ENCODE results near the gene ODR4. TPM values are rescaled to one million over a fixed set of nuclear protein-coding genes. Genes with fewer than 3 reads are reported as not detected.
"Not testable (repeated sequence)": the region's sequence is repeated elsewhere in the genome, so short reads cannot be mapped to it uniquely, and the experiment has no call there.

Gene ODR4
- total RNA-seq, 1 donor from 2014 or later: 9.3 TPM

- Histone ChIP-seq H3K4me1 (no peaks in the 10 kb centered on the region), H3K9me3 (no peaks in the 10 kb centered on the region), H3K4me3 (no peak overlapping the region), H3K27me3 (no peaks in the 10 kb centered on the region), H3K36me3 (peaks cover 14 to 96% of the 10 kb centered on the region in 2 donors), H3K27ac (no peak overlapping the region)
- intact Hi-C loops (cut with DNase I): no loop called here
- TF ChIP-seq, protein P1, sequence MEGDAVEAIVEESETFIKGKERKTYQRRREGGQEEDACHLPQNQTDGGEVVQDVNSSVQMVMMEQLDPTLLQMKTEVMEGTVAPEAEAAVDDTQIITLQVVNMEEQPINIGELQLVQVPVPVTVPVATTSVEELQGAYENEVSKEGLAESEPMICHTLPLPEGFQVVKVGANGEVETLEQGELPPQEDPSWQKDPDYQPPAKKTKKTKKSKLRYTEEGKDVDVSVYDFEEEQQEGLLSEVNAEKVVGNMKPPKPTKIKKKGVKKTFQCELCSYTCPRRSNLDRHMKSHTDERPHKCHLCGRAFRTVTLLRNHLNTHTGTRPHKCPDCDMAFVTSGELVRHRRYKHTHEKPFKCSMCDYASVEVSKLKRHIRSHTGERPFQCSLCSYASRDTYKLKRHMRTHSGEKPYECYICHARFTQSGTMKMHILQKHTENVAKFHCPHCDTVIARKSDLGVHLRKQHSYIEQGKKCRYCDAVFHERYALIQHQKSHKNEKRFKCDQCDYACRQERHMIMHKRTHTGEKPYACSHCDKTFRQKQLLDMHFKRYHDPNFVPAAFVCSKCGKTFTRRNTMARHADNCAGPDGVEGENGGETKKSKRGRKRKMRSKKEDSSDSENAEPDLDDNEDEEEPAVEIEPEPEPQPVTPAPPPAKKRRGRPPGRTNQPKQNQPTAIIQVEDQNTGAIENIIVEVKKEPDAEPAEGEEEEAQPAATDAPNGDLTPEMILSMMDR (IDR thresholded peaks at IDR 0.05): no peak
- TF ChIP-seq POLR2AphosphoS5 (IDR thresholded peaks at IDR 0.05; ENCODE audit: insufficient read depth in 1 of 2, low read depth in 1 of 2): no peak
- no peak for TF ChIP-seq POLR2A (IDR thresholded peaks at IDR 0.05)
- DNase-seq (ENCODE audit: extremely low spot score in 2 of 2): no peak
Measured at GRCh38 chr1:186340772-186341171, 34.9 kb upstream of the ODR4 start.

DNA sequence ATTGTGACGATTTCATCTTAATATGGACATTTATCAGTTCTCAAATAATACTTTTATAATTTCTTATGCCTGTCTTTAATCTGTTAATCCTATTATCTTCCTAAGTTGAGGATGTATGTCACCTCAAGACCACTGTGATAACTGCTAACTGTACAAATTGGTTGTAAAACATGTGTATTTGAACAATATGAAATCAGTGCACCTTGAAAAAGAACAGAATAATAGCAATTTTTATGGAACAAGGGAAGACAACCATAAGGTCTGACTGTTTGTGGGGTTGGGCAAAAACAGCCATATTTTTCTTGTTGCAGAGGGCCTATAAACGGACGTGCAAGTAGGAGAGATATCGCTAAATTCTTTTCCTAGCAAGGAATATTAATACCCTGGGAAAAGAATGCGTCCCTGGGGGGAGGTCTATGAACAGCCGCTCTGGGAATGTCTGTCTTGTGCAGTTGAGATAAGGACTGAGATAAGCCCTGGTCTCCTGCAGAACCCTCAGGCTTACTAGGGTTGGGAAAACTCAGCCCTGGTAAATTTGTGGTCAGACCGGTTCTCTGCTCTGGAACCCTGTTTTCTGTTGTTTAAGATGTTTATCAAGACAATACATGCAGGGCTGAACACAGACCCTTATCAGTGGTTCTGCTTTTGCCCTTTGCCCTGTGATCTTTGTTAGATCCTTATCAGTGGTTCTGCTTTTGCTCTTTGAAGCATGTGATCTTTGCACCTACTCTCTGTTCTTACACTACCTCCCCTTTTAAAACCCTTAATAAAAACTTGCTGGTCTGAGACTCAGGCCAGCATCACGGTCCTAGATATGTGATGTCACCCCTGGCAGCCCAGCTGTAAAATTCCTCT, 27.6 kb upstream of the ODR4 start:
- H3K9me3 ChIP-seq; intact Hi-C loops (cut with DNase I); H3K4me3 ChIP-seq; DNase-seq (ENCODE audit: extremely low spot score in 2 of 2); H3K4me1 ChIP-seq; H3K27me3 ChIP-seq; H3K27ac ChIP-seq: not testable (repeated sequence)
- H3K36me3 ChIP-seq: peaks cover 12 to 93% of the 10 kb centered on the region in 2 donors

GRCh38 chr1:186374303-186375151, 1.1 kb upstream of the ODR4 start:
- H3K4me3 ChIP-seq: peak overlapping the region; percentile 54 to 94
- peaks cover 43% of the 10 kb centered on the region for H3K4me1 ChIP-seq
- peaks cover 0 to 15% of the 10 kb centered on the region in 2 donors for H3K36me3 ChIP-seq
- no peaks in the 10 kb centered on the region for H3K9me3 ChIP-seq
- intact Hi-C loops (cut with DNase I): no loop called here
- H3K27me3 ChIP-seq: no peaks in the 10 kb centered on the region
- TF ChIP-seq POLR2A (IDR thresholded peaks at IDR 0.05) (no peak), POLR2AphosphoS5 (IDR thresholded peaks at IDR 0.05; ENCODE audit: insufficient read depth in 1 of 2, low read depth in 1 of 2) (no peak)
- TF ChIP-seq, protein P1 (IDR thresholded peaks at IDR 0.05): no peak
- DNase-seq (ENCODE audit: extremely low spot score in 2 of 2): no peak
- H3K27ac ChIP-seq: peak overlapping the region; percentile 98

DNA sequence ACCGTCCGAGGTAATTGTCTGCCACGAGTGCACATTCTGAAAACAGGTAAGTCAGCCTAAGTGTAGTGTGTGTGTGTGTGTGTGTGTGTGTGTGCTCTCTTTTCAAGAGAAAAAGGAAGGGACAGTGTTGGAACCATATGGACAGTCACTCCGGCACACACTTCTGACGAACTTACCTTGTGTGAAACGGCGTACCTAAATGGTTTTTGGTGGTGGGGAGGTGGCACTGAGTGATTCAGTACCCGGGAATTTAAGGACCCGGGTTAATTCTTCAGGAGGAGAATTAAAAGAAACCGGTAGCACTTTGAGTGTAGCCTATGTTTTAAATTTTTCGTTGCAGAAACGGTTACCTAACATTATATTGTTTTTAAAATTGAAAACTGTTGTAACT, 286 bp downstream of the ODR4 start:
- Histone ChIP-seq H3K27ac (peak overlapping the region; percentile 98), H3K4me1 (peaks cover 43% of the 10 kb centered on the region), H3K27me3 (no peaks in the 10 kb centered on the region), H3K36me3 (peaks cover 0 to 20% of the 10 kb centered on the region in 2 donors), H3K9me3 (no peaks in the 10 kb centered on the region), H3K4me3 (peak overlapping the region; percentile 54 to 94)
- intact Hi-C loops (cut with DNase I): no loop called here
- no peak for DNase-seq (ENCODE audit: extremely low spot score in 2 of 2)
- TF ChIP-seq, protein P1 (IDR thresholded peaks at IDR 0.05): no peak
- TF ChIP-seq POLR2AphosphoS5 (IDR thresholded peaks at IDR 0.05; ENCODE audit: insufficient read depth in 1 of 2, low read depth in 1 of 2) (no peak), POLR2A (IDR thresholded peaks at IDR 0.05) (no peak)

- no peaks in the 10 kb centered on the region for H3K4me1 ChIP-seq
- intact Hi-C loops (cut with DNase I): no loop called here
- DNase-seq (ENCODE audit: extremely low spot score in 2 of 2): no peak
- H3K4me3 ChIP-seq: no peak overlapping the region
- peaks cover 0 to 44% of the 10 kb centered on the region in 2 donors for H3K36me3 ChIP-seq
- no peaks in the 10 kb centered on the region for H3K27me3 ChIP-seq
- no peaks in the 10 kb centered on the region for H3K9me3 ChIP-seq
- TF ChIP-seq, protein P1 (IDR thresholded peaks at IDR 0.05): no peak
- TF ChIP-seq POLR2AphosphoS5 (IDR thresholded peaks at IDR 0.05; ENCODE audit: insufficient read depth in 1 of 2, low read depth in 1 of 2): no peak
- no peak for TF ChIP-seq POLR2A (IDR thresholded peaks at IDR 0.05)
- H3K27ac ChIP-seq: no peak overlapping the region
Measured at GRCh38 chr1:186386725-186387383, 11.2 kb downstream of the ODR4 start.

Measured in vagina (tissue), 2 donors.